Astrocyte (in vitro differentiated cells and primary cell): ENCODE data around the gene HSD17B2.

Source experiments
- CTCF ChIP-seq: IDR thresholded peaks from 2 replicates; pipeline ENCODE4 v1.5.1; 2011; ENCODE audit warnings: low read depth, mild to moderate bottlenecking, inconsistent platforms, low read length, moderate library complexity; ENCODE audit not compliant: insufficient read depth
- EZH2 ChIP-seq: IDR thresholded peaks from 2 replicates; pipeline ENCODE4 v1.6.1; 2012; ENCODE audit warnings: mild to moderate bottlenecking, low read length, inconsistent platforms; ENCODE audit not compliant: insufficient read depth

GRCh38 chr16:82010649-82011048 is 24.4 kb upstream of the HSD17B2 start:
- TF ChIP-seq CTCF: no peak
- no peak for TF ChIP-seq EZH2
